Measurements from ENCODE around the gene GIN1. TPM values are rescaled to one million over a fixed set of nuclear protein-coding genes. Genes with fewer than 3 reads are reported as not detected.
"Not testable (repeated sequence)": the region's sequence is repeated elsewhere in the genome, so short reads cannot be mapped to it uniquely, and the experiment has no call there.

The GIN1 gene
- polyA plus RNA-seq, 1 donor from 2014 or later: 17.5 TPM

GRCh38 chr5:103145196-103145595 lies 25.3 kb upstream of the GIN1 start:
- no peak overlapping the region for H2AFZ ChIP-seq (ENCODE audit: low read depth, low read length)
- H4K20me1 ChIP-seq (ENCODE audit: insufficient read depth): no peaks in the 10 kb centered on the region
- no peaks in the 10 kb centered on the region for H3K27me3 ChIP-seq (ENCODE audit: insufficient read depth, low read depth, low read length)
- no peak for TF ChIP-seq RAD21 (conservative IDR thresholded peaks at IDR 0.05)
- TF ChIP-seq CTCF (IDR thresholded peaks at IDR 0.05; ENCODE audit: poor library complexity, severe bottlenecking): no peak
- H3K9me3 ChIP-seq (ENCODE audit: low read length): no peaks in the 10 kb centered on the region
- H3F3A ChIP-seq (ENCODE audit: insufficient read depth, low read length, poor library complexity, severe bottlenecking): no peaks in the 10 kb centered on the region
- no peaks in the 10 kb centered on the region for H3K79me2 ChIP-seq (replicated peaks; ENCODE audit: insufficient read depth, low read length)
- no peak overlapping the region for H3K9ac ChIP-seq (ENCODE audit: low read length)
- no peaks in the 10 kb centered on the region for H3K36me3 ChIP-seq (ENCODE audit: insufficient read depth, low read length)
- H3K4me2 ChIP-seq (ENCODE audit: low read length): no peak overlapping the region
- no peak overlapping the region for H3K4me3 ChIP-seq (ENCODE audit: low read length)
- H3K9me2 ChIP-seq (ENCODE audit: insufficient read depth, low read length): no peaks in the 10 kb centered on the region
- no peak overlapping the region for H3K27ac ChIP-seq (ENCODE audit: low read length)

- not testable (repeated sequence) for H3K27me3 ChIP-seq (ENCODE audit: insufficient read depth, low read depth, low read length); H3K27ac ChIP-seq (ENCODE audit: low read length); H3K9me2 ChIP-seq (ENCODE audit: insufficient read depth, low read length); H3K4me3 ChIP-seq (ENCODE audit: low read length); H3K9ac ChIP-seq (ENCODE audit: low read length); H3F3A ChIP-seq (ENCODE audit: insufficient read depth, low read length, poor library complexity, severe bottlenecking); H3K9me3 ChIP-seq (ENCODE audit: low read length); H4K20me1 ChIP-seq (ENCODE audit: insufficient read depth); H3K36me3 ChIP-seq (ENCODE audit: insufficient read depth, low read length); H3K79me2 ChIP-seq (replicated peaks; ENCODE audit: insufficient read depth, low read length); H3K4me2 ChIP-seq (ENCODE audit: low read length); H2AFZ ChIP-seq (ENCODE audit: low read depth, low read length)
Observed at GRCh38 chr5:103142132-103142531, 22.2 kb upstream of the GIN1 start.

- Histone ChIP-seq H2AFZ (ENCODE audit: low read depth, low read length) (no peak overlapping the region), H3K27ac (ENCODE audit: low read length) (no peak overlapping the region), H3K27me3 (ENCODE audit: insufficient read depth, low read depth, low read length) (no peaks in the 10 kb centered on the region), H3K36me3 (ENCODE audit: insufficient read depth, low read length) (no peaks in the 10 kb centered on the region), H3K9ac (ENCODE audit: low read length) (no peak overlapping the region), H4K20me1 (ENCODE audit: insufficient read depth) (no peaks in the 10 kb centered on the region), H3K9me3 (ENCODE audit: low read length) (no peaks in the 10 kb centered on the region), H3K4me2 (ENCODE audit: low read length) (no peak overlapping the region), H3K79me2 (replicated peaks; ENCODE audit: insufficient read depth, low read length) (no peaks in the 10 kb centered on the region), H3K4me3 (ENCODE audit: low read length) (no peak overlapping the region), H3K9me2 (ENCODE audit: insufficient read depth, low read length) (no peaks in the 10 kb centered on the region), H3F3A (ENCODE audit: insufficient read depth, low read length, poor library complexity, severe bottlenecking) (no peaks in the 10 kb centered on the region)
- no peak for TF ChIP-seq EP300 (conservative IDR thresholded peaks at IDR 0.05; ENCODE audit: poor library complexity, severe bottlenecking)
- no peak for TF ChIP-seq EZH2 (IDR thresholded peaks at IDR 0.05; ENCODE audit: borderline replicate concordance, insufficient read depth, low read length, poor library complexity, severe bottlenecking)
- TF ChIP-seq RAD21 (conservative IDR thresholded peaks at IDR 0.05): peak; percentile 80
- no peak for TF ChIP-seq TAF1 (IDR thresholded peaks at IDR 0.05; ENCODE audit: low read depth)
- TF ChIP-seq SMC3 (conservative IDR thresholded peaks at IDR 0.05; ENCODE audit: poor library complexity): peak; percentile 74
- TF ChIP-seq REST (IDR thresholded peaks at IDR 0.05; ENCODE audit: borderline replicate concordance): no peak
- TF ChIP-seq CTCF (IDR thresholded peaks at IDR 0.05; ENCODE audit: poor library complexity, severe bottlenecking): peak; percentile 79
- TF ChIP-seq MXI1 (conservative IDR thresholded peaks at IDR 0.05; ENCODE audit: poor library complexity, severe bottlenecking): no peak
- TF ChIP-seq POLR2AphosphoS5 (IDR thresholded peaks at IDR 0.05): no peak
Observed at GRCh38 chr5:103139264-103139865, 19.4 kb upstream of the GIN1 start.
